Gastrocnemius medialis (tissue), 4 donors: ENCODE measurements around the gene PDE9A. TPM values are rescaled to one million over a fixed set of nuclear protein-coding genes. Genes with fewer than 3 reads are reported as not detected.

ENCODE experiments used
- ATAC-seq, 2 donors: fragments of 150-250 bp; one replicate each; pipeline ENCODE4 v1.9.1; 2016
- DNase-seq, 2 donors: peaks; one replicate each; pipeline ENCODE4 v3.0.0-alpha.2; 2019
- H3K27ac ChIP-seq, 4 donors: fragments of 200-600 bp; sonication (generic); 1 replicate in 1 of 4; 2 replicates in 3 of 4; pipeline ENCODE4 v1.5.1; 2016 to 2018; ENCODE audit warnings: mild to moderate bottlenecking in 2 of 4, moderate library complexity in 1 of 4
- H3K27me3 ChIP-seq, 3 donors: fragments of 200-600 bp; sonication (generic) in 2 of 3; 1 replicate in 1 of 3; 2 replicates in 2 of 3; pipeline versions ENCODE4 v1.5.1 to v1.6.0; 2016 to 2019; ENCODE audit warnings: mild to moderate bottlenecking in 1 of 3, moderate library complexity in 1 of 3
- H3K36me3 ChIP-seq, 2 donors: fragments of 200-600 bp; sonication (generic) in 1 of 2; one replicate each; pipeline ENCODE4 v1.5.1; 2017 to 2018
- H3K4me1 ChIP-seq, 2 donors: fragments of 200-600 bp; sonication (generic) in 1 of 2; one replicate each; pipeline ENCODE4 v1.5.1; 2016 to 2017; ENCODE audit warnings: mild to moderate bottlenecking in 2 of 2
- H3K4me3 ChIP-seq, 4 donors: fragments of 200-600 bp; sonication (generic) in 3 of 4; 1 replicate in 1 of 4; 2 replicates in 3 of 4; pipeline ENCODE4 v1.5.1; 2016 to 2019; ENCODE audit warnings: mild to moderate bottlenecking in 2 of 4
- H3K9me3 ChIP-seq, 3 donors: fragments of 200-600 bp; sonication (generic) in 2 of 3; 1 replicate in 1 of 3; 2 replicates in 2 of 3; pipeline ENCODE4 v1.5.1; 2016 to 2019
- CTCF ChIP-seq, 5 experiments: fragments of 450-650 bp in 3 of 5; fragments of 200-600 bp in 2 of 5; sonication (generic) in 2 of 5; IDR thresholded peaks in 4 of 5; conservative IDR thresholded peaks in 1 of 5; 1 replicate in 4 of 5; 2 replicates in 1 of 5; pipeline ENCODE4 v1.5.1; 2016 to 2019; ENCODE audit warnings: antibody characterized with exemption in 5 of 5, mild to moderate bottlenecking in 3 of 5, moderate library complexity in 3 of 5
- POLR2A ChIP-seq, 2 donors: fragments of 450-650 bp; IDR thresholded peaks; one replicate each; pipeline ENCODE4 v1.6.1; 2017; ENCODE audit warnings: antibody characterized with exemption in 2 of 2, mild to moderate bottlenecking in 2 of 2, moderate library complexity in 2 of 2
- in situ Hi-C, 4 donors: fragments of 200-750 bp; cut with MboI; loops; one replicate each; pipeline versions ENCODE4 v1.15.0 to v1.8.0; 2017; ENCODE audit warnings: low sequenced_read_pairs in 4 of 4
- intact Hi-C: fragments of 100-400 bp; cut with DNase I; formaldehyde crosslinking; loops from one replicate; pipeline ENCODE4 v1.15.1; 2023; ENCODE audit warnings: low total_unique reads
- total RNA-seq, 4 donors: library from RNA; depleted of rRNA; stranded (reverse); fragments of >200 nt; gene quantifications; one replicate each; pipeline versions ENCODE4 v1.1.0 to v1.2.3, GENCODE V29; 2016

The PDE9A gene
- total RNA-seq, 4 donors from 2014 or later = 1.4 to 4.5 (median 1.8) TPM

- TF ChIP-seq CTCF (IDR thresholded peaks at IDR 0.05 in 4 of 5, conservative IDR thresholded peaks at IDR 0.05 in 1 of 5) (no peak), POLR2A (IDR thresholded peaks at IDR 0.05) (no peak)
- H3K4me3 ChIP-seq = no peak overlapping the region
- no peaks in the 10 kb centered on the region for H3K9me3 ChIP-seq
- no peaks in the 10 kb centered on the region for H3K36me3 ChIP-seq
- H3K27ac ChIP-seq = no peak overlapping the region
- no peaks in the 10 kb centered on the region for H3K4me1 ChIP-seq
- in situ Hi-C loops (no loop called here), intact Hi-C loops (no loop called here)
- no peak for DNase-seq
- no peaks in the 10 kb centered on the region for H3K27me3 ChIP-seq
- no peak for ATAC-seq
These were observed 115.1 kb downstream of the PDE9A start for GRCh38 chr21:42768324-42769121.

DNA sequence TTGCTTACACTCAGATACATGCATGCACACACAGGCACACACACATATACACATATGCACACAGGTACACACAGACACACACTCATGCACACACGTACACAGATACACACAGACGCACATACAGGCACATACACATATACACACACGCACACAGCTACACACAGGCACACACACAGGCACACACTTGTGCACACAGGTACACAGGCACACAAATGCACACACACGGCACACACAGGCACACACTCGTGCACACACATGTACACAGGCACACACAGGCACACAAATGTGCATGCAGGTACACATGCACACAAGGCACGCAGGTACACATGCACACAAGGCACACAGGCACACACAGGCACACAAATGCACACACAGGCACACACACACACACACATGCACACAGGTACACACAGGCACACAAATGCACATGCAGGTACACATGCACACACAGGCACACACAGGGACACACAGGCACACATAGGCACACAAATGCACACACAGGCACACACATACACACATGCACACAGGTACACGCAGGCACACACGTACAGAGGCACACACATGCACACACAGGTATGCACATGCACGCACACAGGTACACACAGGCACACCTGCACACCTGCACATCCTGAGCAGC, 115.9 kb downstream of the PDE9A start:
- in situ Hi-C loops = no loop called here
- DNase-seq = no peak
- ATAC-seq = no peak
- no peak overlapping the region for H3K4me3 ChIP-seq
- H3K4me1 ChIP-seq = no peaks in the 10 kb centered on the region
- intact Hi-C loops = no loop called here
- no peak overlapping the region for H3K27ac ChIP-seq
- TF ChIP-seq POLR2A (IDR thresholded peaks at IDR 0.05) (no peak), CTCF (IDR thresholded peaks at IDR 0.05 in 4 of 5, conservative IDR thresholded peaks at IDR 0.05 in 1 of 5) (no peak)
- no peaks in the 10 kb centered on the region for H3K36me3 ChIP-seq
- H3K9me3 ChIP-seq = no peaks in the 10 kb centered on the region
- no peaks in the 10 kb centered on the region for H3K27me3 ChIP-seq

DNA sequence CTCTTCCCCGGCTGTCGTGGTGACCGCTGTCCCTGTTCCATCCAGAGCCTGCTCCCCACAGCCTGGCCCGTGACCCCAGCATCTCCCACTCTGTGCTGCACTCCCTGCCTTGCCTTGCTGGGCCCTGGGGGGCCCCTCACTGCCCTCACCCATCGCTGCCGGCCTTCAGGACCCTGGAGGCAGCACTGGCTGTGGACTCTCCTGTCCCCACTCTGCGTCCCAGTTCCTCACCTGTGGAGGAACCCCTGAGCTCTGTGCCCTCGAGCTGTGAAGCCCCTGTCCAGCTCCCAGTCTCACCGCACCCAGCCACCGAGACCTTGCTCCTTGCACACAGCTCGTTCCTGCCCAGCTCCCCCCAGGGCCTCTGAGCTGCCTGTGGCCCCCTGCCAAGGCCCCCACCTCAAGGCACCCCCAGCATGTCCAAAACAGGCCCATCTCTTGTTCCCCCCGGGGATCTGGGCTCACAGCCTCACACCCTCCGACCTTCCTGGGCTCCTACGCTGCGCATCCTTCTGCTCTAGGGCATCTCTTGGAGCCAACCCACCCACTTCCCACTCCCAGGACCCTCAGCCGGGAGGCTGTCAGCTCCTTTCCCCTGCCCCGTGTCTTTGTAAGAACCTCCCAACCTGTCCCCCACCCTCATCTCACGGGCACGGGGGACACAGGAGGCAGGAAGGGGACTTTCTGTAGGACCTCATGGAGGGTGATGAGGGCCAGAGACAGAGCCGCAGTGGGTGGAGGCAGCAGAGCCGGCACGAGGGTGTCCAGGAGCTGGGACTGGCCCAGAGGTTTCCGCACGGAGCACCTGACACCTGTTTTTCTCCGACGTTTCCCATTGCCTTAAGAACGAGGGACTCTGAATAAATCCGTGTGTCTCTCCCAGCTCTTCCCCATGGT, 116.6 kb downstream of the PDE9A start:
- no peaks in the 10 kb centered on the region for H3K9me3 ChIP-seq
- in situ Hi-C loops = no loop called here
- no peak overlapping the region for H3K27ac ChIP-seq
- no peaks in the 10 kb centered on the region for H3K27me3 ChIP-seq
- ATAC-seq (no peak), DNase-seq (no peak)
- no peaks in the 10 kb centered on the region for H3K36me3 ChIP-seq
- no peak overlapping the region for H3K4me3 ChIP-seq
- no peak for TF ChIP-seq CTCF (IDR thresholded peaks at IDR 0.05 in 4 of 5, conservative IDR thresholded peaks at IDR 0.05 in 1 of 5)
- TF ChIP-seq POLR2A (IDR thresholded peaks at IDR 0.05) = no peak
- intact Hi-C loops = no loop called here
- no peaks in the 10 kb centered on the region for H3K4me1 ChIP-seq

GRCh38 chr21:42770717-42771502, 117.5 kb downstream of the PDE9A start:
- Histone ChIP-seq H3K27me3 (no peaks in the 10 kb centered on the region), H3K36me3 (no peaks in the 10 kb centered on the region), H3K9me3 (no peaks in the 10 kb centered on the region), H3K4me3 (no peak overlapping the region), H3K27ac (no peak overlapping the region), H3K4me1 (no peaks in the 10 kb centered on the region)
- intact Hi-C loops (no loop called here), in situ Hi-C loops (no loop called here)
- DNase-seq = no peak
- no peak for ATAC-seq
- TF ChIP-seq CTCF (IDR thresholded peaks at IDR 0.05 in 4 of 5, conservative IDR thresholded peaks at IDR 0.05 in 1 of 5) (no peak), POLR2A (IDR thresholded peaks at IDR 0.05) (no peak)
